Anterior cingulate cortex (tissue), 58 donors: ENCODE data around the gene ABCF1.

Experiments
- DNase-seq, 58 donors: peaks; one replicate each; lab custom pipeline; 2025; lab: John Stamatoyannopoulos, UW

Gene ABCF1

GRCh38 chr6:30617565-30618269 lies 46.5 kb downstream of the ABCF1 start, which contains the start of gene MRPS18B:
Gene MRPS18B, plus strand, starts transcription at chr6:30617840. Its CDS starts 26 bp downstream, at chr6:30617866.
- DNase-seq = peak; percentile 79 to 99 (median 97)

GRCh38 chr6:30618270-30618797 lies 47.1 kb downstream of the ABCF1 start:
- no peak for DNase-seq

GRCh38 chr6:30619561-30619960 lies 48.3 kb downstream of the ABCF1 start:
- no peak for DNase-seq

- no peak for DNase-seq
These were observed 54.3 kb downstream of the ABCF1 start for GRCh38 chr6:30625511-30625910.

- DNase-seq = peak; percentile 7 to 94 (median 85)
These were observed 55.5 kb downstream of the ABCF1 start, which contains the start of gene ATAT1 for GRCh38 chr6:30626484-30627366. Gene ATAT1, plus strand, starts transcription at chr6:30626874.

- DNase-seq = no peak
These were observed 64.6 kb downstream of the ABCF1 start for GRCh38 chr6:30635834-30636233.

GRCh38 chr6:30640481-30640880 lies 69.2 kb downstream of the ABCF1 start:
- no peak for DNase-seq

GRCh38 chr6:30641048-30641447 lies 69.8 kb downstream of the ABCF1 start:
- no peak for DNase-seq
